Inferior parietal cortex (tissue), 1 donor: ENCODE data around the gene B3GNT9.

Experiments used
- DNase-seq: peaks from one replicate; pipeline ENCODE4 v3.0.0-alpha.2; 2016; ENCODE audit errors: extremely low spot score

Gene B3GNT9

DNA sequence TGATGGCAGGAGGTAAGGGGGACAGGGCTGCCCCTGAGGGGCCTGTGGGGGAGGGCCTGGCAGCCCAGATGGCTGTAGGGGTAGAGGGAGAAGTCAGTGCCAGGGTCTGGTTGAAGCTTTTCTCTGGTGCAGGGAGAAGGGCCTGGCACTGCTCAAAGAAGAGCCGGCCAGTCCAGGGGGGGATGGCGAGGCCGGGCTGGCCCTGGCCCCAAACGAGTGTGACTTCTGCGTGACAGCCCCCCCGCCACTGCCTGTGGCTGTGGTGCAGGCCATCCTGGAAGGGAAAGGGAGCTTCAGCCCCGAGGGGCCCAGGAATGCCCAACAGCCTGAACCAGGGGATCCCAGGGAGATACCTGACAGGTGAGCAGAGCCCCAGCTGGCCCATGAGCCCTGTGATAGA lies 16.8 kb upstream of the B3GNT9 start:
- DNase-seq = no peak

DNA sequence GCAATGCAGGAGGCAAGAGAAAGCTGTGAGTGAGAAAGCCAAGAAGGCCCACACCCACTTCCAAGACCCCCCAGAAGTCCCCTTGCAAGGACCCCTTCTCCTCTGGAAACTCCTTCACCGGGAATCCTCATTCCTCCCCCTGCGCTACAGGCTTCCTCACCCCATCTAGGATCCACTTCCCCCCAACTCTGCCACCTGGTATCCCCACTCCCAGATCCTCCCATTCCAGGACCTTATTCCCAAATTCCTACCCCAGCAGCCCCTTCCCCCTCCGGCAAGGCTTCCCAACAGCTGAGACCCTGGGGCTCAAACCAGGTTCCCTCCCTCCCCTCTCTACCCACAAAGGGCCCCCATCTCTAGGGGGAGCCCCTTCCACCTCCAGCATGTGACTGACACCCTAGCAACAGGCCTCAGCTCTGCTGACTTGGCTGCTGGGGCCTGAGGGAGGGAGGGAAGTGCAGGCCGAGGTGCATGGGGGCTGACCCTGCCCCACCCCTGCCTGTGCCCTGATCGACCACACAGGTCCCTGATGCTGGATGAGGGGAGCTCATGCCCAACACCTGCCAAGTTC lies 15.9 kb upstream of the B3GNT9 start:
- DNase-seq = no peak

DNA sequence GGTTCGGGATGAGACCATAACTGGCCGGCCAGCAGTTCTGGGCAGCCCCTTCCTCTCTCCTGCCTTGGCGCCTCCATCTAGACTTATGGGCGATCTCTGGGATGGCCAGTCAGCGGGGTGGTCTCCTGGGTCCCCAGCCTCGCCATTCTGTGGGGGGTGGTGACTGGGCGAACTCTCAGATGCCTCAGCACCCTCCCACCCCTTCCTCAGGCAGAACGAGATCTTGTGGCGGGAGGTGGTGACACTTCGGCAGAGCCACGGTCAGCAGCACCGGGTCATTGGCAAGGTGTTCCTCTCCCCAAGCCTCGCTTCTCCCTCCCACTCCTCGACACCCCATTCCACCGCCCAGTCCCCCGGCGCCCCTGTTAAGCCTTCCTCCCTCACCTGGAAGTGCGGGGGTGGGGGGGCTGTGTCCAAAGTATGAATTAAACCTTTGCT lies 15.3 kb upstream of the B3GNT9 start:
- no peak for DNase-seq

DNA sequence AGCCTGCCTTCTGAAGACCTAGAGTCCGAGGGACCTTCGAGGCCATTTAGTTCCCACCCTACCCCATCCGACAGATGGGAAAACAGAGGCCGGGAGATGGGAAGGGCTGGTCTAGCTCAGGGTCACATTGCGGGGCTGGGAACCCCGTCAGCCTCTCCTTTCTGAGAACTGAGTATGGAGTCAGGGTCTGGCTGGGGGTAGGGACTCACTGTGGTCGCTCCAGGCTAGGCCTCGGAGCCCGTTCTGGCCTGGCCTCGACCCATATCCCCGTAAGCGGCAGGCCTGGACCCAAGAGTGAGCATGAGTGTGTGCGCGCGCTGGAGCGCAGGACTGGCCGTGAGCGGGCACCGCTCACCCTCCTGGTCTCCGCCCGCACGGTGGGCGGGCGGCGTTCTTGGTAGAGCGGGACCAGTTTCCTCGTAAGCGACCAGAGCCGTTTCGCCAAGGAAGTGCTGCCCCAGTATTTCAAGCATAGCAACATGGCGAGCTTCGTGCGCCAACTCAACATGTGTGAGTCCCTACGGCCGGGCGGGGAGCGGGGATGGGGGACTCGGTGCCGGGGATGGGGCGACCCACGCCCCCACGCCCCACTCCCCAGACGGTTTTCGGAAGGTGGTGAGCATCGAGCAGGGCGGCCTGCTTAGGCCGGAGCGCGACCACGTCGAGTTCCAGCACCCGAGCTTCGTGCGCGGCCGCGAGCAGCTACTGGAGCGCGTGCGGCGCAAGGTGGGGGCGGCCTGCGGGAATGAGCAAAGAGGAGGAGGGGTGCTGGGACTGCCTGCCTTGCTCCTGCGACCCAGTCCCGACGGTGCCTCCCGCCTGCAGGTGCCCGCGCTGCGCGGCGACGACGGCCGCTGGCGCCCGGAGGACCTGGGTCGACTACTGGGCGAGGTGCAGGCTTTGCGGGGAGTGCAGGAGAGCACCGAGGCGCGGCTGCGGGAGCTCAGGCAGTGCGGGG lies 14.6 kb upstream of the B3GNT9 start:
- no peak for DNase-seq

DNA sequence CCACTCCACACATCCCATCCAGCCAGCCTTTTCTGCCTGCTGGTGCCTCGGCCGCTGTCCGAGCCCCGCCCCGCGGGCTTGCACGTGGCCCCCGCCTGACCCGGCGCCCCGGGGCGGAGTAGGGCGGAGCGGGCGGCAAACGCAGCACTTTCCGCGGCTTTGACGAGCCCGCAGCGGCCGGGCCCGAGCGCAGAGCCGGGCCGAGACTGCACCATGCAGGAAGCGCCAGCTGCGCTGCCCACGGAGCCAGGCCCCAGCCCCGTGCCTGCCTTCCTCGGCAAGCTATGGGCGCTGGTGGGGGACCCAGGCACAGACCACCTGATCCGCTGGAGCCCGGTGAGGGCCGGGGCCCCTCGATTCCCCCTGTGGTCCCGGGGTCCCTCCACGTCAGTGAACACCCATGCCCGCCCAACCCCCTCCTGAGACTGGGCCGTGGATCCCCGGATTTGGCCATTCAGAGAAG lies 13.8 kb upstream of the B3GNT9 start, which contains the start of gene HSF4:
Gene HSF4, plus strand, starts transcription at position 147 of the 463 bp plus-strand sequence. Its CDS starts 67 bp downstream, at position 214.
- no peak for DNase-seq

DNA sequence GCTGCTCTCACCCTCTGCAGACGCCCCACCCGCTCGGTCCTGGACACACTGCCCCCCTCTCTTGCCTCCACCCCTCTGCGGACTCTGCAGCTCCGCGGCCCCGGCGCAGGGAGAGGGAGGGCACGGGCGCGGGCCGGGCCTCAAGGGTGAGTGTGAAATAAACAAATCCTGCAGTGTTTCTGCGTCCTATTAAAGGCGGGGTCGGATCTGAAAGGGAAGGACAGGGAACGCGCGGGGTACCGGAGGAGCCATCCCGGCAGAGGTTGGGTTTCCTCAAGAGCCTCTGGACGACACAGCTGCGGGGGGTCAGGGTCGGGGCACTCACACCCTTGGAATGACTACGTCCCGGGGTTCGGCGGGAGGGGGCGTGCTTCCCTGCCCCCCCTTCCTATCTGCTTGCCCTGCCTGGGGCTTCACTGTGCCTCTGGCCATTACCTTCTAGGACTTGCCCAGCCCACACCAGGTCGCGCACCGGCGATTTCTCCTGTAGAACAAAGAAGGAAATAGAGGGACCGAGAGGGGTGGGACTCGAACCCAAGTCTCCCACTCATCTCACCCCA lies 13.3 kb upstream of the B3GNT9 start:
- DNase-seq = no peak

DNA sequence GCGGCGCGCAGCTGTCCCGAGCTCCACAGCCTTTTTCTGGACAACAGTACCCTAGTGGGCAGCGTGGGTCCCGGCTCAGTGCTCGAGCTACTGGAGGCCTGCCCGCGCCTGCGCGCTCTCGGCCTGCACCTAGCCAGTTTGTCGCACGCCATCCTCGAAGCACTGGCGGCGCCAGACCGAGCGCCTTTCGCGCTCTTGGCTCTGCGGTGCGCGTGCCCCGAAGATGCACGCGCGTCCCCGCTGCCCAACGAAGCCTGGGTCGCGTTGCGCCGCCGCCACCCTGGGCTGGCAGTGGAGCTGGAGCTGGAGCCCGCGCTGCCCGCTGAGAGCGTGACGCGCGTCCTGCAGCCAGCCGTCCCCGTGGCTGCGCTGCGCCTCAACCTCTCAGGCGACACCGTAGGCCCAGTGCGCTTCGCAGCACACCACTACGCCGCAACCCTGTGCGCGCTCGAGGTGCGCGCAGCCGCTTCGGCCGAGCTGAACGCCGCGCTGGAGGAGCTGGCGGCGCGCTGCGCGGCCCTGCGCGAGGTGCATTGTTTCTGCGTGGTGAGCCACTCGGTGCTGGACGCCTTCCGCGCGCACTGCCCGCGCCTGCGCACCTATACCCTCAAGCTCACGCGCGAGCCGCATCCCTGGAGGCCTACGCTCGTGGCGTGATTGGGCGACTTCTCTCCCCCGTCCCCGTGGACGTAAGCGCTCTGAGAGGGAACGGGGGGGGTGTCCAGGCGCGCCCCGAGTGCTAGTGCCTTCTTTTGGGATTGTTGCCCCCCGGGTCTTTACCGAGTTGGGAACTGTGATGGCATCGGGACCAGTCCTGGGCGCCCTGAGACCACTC lies 12.6 kb upstream of the B3GNT9 start:
- peak; percentile 81 for DNase-seq

DNA sequence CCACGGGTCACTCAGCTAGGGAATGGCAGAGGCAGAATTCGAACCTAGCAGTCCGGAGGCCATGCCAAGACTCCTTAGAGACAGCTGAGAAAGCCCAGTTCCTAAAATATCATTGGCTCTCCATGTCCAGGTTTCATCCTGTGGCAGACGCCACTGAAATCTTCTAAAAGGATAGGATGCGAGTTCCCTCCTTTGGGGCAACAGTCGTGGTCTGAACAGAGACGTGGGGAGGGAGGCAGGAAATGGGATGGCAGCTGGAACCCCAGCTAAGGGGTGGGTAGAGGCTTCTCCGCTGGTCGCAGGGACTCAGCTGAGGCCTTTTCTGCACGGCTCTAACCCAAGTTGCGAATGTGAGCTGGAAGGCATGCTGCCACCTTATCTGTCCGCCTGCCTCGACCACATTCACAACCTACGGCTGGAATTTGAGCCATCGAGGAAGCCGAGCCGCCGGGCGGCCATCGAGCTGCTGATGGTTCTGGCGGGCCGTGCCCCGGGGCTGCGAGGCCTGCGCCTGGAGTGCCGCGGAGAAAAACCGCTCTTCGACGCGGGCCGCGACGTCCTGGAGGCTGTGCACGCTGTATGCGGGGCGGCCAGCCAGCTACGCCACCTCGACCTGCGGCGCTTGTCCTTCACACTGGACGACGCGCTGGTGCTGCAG lies 11.8 kb upstream of the B3GNT9 start:
- DNase-seq = no peak

DNA sequence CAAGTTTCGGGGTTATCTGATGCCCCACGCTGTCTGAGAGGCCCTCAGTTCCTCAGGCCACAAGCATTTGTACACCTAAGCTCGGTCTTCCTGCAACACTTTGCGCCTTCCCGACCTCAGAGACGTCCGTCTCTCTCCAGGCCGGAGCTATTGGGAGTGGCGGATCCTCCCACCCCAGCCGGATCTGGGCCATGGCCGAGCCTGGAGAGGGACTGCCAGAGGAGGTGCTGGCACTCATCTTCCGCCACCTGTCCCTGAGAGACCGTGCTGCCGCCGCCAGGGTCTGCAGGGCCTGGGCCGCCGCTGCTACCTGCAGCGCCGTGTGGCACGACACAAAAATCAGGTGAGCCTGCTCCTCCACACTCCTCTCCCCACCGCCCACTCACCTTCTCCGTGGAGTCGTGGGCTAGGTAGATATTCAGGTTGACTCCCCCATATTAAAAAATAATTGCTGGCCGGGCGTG lies 10.8 kb upstream of the B3GNT9 start:
- no peak for DNase-seq

DNA sequence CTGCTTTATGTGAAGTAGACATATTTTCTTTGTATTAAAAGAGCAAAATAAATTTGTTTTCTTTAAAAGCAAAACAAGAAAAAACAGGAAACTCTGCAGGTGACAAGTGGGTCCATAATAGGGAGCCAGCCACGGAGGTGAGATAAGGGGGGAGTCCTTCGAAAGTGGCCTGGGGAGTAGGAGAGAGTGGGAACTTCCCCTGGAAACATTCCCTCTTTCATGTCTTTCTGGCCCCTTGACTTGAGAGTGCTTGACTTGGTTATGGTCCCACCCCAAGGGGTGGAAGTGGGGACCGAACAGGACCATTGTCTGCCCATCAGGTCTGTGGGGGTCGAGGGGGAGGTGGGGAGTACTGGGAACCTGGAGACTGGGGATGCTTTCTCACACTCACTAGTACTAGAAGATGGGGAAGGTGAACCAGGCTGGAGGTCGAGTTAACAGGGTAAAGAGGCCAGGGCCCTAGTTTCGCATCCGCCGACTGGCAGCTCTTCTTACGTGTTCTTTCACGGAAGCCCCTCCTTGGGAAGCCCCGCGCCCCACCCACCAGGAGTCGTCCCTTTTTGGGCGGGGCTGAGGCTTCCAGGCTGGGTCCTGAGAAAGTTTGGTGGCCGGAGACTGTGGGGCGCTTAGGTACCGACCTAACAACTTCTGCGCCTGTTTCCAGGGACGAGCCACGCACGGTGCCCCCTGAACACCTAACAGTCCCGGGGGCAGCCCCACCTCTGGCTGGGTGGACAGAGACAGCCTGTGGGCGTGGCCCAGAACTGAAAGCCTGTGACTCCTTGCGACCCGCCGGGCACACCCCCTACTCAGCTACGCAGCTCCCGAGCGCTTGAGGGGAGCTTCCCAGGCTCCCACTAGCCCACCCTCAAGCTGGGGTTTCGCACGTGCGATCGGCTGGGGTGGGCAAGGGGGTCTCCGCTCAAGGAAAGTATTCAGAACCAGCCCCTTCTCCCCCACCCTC lies 8.1 kb upstream of the B3GNT9 start:
- DNase-seq = no peak

DNA sequence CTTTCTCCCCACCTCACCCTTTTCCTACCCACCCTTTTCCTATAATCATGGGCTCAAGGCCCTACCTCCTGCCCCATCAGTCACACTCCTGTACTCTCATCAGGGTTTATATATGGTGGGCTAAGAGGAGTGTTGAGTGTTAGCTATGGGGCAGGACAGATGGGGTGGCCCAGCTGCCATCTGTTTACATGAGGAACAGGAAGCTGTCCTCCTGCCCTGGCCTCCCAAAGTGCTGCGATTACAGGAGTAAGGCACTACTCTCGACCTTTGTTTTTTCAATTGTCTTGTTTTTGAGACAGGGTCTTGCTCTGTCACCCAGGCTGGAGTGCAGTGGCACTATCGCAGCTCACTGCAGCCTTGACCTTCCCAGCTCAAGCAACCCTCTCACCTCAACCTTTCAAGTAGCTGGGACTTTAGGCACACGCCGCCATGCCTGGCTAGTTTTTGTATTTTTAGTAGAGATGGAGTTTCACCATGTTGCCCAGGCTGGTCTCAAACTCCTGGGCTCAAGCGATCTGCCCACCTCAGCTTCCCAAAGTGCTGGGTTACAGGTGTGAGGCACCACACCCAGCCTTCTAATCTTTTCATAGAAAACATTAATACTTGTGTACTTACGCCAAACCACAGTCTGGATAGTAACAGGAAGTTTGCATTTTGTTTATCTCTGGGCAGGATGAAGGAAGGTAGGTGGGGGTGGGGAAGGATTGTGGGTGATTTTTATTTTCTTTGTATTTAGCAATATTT lies 7.3 kb upstream of the B3GNT9 start:
- DNase-seq = no peak

DNA sequence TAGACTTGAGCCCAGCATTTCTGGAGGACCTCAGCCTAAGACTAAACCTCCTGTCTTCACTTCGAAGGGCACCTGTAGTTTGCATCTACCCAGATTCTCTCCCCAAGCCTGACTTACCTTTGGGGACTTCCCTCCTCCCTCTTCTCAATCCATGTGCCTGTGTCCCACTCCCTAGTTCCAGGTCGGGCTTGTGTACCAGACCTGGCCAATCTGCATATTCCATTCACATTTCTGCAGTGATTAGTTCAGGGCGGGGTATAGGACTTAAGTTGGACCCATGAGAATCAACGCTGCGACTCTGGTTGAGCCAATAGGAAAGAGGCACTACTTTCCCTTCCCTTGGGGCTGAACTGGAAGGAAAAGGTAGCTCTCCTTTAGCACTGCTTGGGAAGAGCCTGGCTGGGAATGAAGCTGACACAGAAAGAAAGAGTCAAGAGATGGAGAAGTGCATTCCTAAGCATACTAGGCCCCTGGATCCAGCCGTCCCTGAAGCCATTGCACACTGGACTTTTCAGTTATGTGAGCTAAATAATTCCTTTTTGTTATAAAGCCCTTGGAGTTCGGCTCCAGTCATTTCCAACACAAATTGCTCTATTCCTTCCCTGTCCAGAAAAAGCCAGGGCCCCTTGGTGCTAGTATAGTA lies 6.4 kb upstream of the B3GNT9 start:
- no peak for DNase-seq

DNA sequence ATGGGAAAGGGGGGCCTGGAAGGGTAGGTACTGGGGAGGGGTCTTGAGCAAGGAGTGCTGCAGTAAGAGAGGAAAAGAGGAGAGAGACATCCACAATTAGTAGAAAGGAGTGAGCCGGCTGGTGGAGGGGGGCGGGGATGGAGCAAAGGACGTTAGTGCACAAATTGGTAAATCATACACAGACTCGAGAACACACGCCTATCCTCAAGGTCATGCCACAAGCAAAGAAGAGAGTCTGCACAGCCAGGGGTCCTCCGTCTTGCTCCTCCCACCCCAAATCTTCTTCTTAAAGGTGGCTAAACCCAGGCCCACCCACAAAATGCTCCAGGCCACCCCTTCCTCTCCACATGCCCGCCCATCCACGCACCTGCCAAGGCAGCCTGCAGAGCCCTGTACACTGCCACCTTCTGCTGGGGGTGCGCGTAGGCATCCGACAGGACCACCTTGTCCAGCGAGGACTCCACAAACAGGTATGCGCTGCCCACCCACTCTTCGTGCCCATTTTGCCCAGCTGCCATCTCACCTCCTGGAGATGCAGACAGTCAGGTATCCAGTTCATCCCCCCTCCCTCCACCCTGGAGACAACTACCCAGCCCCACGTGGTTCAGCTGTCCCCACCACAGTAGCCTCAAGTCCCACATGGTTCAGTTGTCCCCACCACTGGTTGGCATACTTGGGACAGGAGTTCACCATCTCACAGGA lies 5.5 kb upstream of the B3GNT9 start:
- DNase-seq = no peak

DNA sequence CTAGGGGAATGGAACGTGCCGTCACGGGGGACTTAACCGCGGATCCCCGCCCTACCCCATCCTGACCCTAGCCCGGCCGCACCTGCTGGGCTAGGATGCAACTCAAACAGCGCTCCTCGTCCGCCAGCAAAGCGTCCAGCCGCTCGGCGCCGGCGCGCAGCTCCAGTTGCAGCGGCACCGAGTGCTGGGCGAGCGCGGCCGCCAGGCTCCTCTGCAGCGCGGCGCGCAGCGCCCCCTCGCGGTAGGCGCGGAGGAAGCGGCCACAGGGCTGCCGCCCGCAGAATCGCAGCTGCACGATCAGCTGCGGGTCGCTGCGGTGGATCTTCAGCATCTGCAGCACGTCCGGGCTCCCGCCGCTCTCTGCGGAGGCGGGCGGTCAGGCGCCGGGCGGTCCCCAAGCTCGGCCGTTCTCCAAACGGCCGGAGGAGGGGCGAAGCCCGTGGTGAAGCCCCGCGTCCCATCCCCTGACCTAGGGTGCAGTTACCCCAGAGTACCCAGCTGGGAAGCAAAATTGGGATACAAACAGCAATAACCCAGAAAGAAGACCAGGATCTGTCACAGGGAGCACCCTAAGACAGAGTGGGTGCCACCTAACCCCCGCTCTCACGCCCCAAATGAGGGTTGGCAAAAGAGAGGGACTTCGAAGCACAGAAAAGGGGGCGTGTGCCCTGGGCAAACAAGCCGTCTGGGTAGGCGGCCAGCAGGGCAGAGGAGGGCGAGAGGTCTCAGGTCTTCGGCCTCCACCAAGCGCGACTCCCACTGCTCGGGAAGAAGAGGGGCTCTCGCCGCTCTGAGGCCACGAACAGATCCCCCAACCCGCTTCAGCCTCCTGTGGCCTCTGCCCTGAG lies 4.7 kb upstream of the B3GNT9 start:
- peak; percentile 79 for DNase-seq

DNA sequence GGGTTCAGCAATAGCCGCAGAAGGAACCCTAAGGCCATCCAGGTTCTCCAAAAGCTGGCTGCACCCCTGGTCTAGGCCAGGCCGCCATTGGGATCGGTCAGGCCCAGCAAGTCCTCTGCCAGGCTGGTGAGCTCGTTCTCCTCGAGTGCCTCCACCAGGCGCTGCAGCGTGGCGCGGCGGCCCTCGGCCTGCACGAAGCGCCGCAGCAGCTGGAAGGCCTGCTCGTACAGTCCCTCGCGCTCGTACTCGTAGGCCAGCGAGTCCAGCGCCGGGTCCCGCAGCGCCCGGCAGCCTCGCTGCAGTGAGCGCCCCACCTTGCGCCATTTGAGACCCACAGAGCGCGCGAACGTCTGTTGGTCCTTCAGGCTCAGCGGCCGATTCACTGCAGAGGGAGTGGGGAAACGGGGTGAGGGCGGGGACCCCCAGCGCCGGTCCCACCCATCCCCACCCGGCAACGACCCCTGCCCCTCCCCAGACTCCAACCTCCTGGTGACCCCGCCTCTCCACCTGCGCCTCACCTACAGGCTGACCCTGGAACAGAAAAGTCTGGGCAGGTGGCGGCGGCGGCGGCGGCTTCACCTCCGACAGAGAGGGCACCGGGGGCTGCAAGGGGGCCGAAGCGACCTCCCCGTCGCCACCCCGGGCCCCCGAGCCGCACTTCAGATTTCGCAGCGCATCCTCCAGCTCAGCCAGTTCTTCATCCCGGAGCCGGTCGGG lies 3.9 kb upstream of the B3GNT9 start:
- DNase-seq = no peak

DNA sequence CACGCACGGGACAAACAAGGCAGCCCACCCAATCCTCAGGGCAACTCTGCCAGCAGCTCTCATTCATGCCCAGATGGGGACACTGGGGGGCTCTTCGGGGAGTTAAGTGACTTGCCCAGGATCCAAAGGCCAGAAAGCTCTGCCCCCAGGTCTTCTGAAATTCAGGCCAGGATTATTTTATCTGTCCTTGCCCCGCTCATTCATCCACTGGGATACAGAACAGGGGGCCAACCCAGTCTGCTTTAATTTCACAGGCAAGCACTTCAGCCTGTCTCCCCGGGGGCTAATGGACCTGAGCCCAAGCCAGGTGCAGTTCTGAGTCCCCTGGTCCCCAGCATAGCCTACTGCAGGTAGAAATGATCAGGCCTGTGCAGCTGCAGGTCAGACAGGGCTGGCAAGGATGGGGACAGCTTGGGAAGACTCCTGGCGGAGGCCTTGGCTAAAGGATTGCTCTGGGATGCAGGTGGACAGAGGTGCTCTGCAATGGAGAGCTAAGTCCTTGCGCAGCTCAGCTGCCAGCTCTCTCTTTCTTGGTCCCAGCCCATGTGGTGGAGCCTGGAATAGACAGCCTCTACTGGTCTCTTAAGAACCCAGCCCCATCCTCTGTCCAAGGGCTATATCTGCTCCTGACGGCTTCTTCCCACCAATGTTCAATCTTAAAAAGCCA lies 766 bp upstream of the B3GNT9 start:
- DNase-seq = no peak
